ENCODE measurements around the gene FNDC3B. TPM values are rescaled to one million over a fixed set of nuclear protein-coding genes. Genes with fewer than 3 reads are reported as not detected.

FNDC3B gene
- total RNA-seq, 1 donor from 2014 or later = 29.5 TPM

GRCh38 chr3:172139528-172140276 lies 100.3 kb downstream of the FNDC3B start:
- no peak for DNase-seq (ENCODE audit: low spot score)
- Histone ChIP-seq H3K9me3 (ENCODE audit: low read depth) (no peaks in the 10 kb centered on the region), H3K4me2 (no peak overlapping the region), H3K4me1 (peaks cover 57% of the 10 kb centered on the region), H3K36me3 (no peaks in the 10 kb centered on the region), H3K27ac (no peak overlapping the region), H2AFZ (replicated peaks) (no peak overlapping the region), H3F3A (ENCODE audit: low read depth) (peaks cover 7% of the 10 kb centered on the region), H4K20me1 (ENCODE audit: low read depth) (peaks cover 47% of the 10 kb centered on the region), H3K79me2 (ENCODE audit: low read depth) (peaks cover 54% of the 10 kb centered on the region), H3K4me3 (no peak overlapping the region), H3K27me3 (no peaks in the 10 kb centered on the region), H3K9ac (no peak overlapping the region)
- peaks cover 22% of the 10 kb centered on the region for H3K36me3 Mint-ChIP-seq
- H3K4me3 Mint-ChIP-seq = no peak overlapping the region
- H3K27ac Mint-ChIP-seq = no peak overlapping the region
- peaks cover 2% of the 10 kb centered on the region for H3K27me3 Mint-ChIP-seq (ENCODE audit: insufficient read depth, low read depth)
- peaks cover 18% of the 10 kb centered on the region for H3K9me3 Mint-ChIP-seq
- TF ChIP-seq EZH2phosphoT487 (IDR thresholded peaks at IDR 0.05) = no peak
- no peak for TF ChIP-seq CTCF (IDR thresholded peaks at IDR 0.05)
- TF ChIP-seq EZH2 (IDR thresholded peaks at IDR 0.05) = no peak
- H3K4me1 Mint-ChIP-seq = peaks cover 76% of the 10 kb centered on the region

GRCh38 chr3:172140499-172141391 lies 101.4 kb downstream of the FNDC3B start:
- Mint-ChIP-seq H3K27ac (no peak overlapping the region), H3K36me3 (peaks cover 27% of the 10 kb centered on the region), H3K9me3 (peaks cover 25% of the 10 kb centered on the region), H3K4me1 (peaks cover 69% of the 10 kb centered on the region), H3K27me3 (ENCODE audit: insufficient read depth, low read depth) (no peaks in the 10 kb centered on the region), H3K4me3 (no peak overlapping the region)
- no peak overlapping the region for H3K27ac ChIP-seq
- H3F3A ChIP-seq (ENCODE audit: low read depth) = peaks cover 6% of the 10 kb centered on the region
- no peaks in the 10 kb centered on the region for H3K27me3 ChIP-seq
- peaks cover 56% of the 10 kb centered on the region for H3K4me1 ChIP-seq
- peaks cover 47% of the 10 kb centered on the region for H4K20me1 ChIP-seq (ENCODE audit: low read depth)
- DNase-seq (ENCODE audit: low spot score) = no peak
- TF ChIP-seq EZH2 (IDR thresholded peaks at IDR 0.05) (no peak), CTCF (IDR thresholded peaks at IDR 0.05) (no peak), EZH2phosphoT487 (IDR thresholded peaks at IDR 0.05) (no peak)
- H3K79me2 ChIP-seq (ENCODE audit: low read depth) = peaks cover 55% of the 10 kb centered on the region
- H2AFZ ChIP-seq (replicated peaks) = no peak overlapping the region
- H3K4me2 ChIP-seq = no peak overlapping the region
- H3K9ac ChIP-seq = no peak overlapping the region
- no peaks in the 10 kb centered on the region for H3K9me3 ChIP-seq (ENCODE audit: low read depth)
- H3K36me3 ChIP-seq = no peaks in the 10 kb centered on the region
- H3K4me3 ChIP-seq = no peak overlapping the region

- Histone ChIP-seq H3K9me3 (ENCODE audit: low read depth) (no peaks in the 10 kb centered on the region), H3K4me3 (no peak overlapping the region), H3K79me2 (ENCODE audit: low read depth) (peaks cover 55% of the 10 kb centered on the region), H4K20me1 (ENCODE audit: low read depth) (peaks cover 47% of the 10 kb centered on the region), H2AFZ (replicated peaks) (no peak overlapping the region), H3K36me3 (no peaks in the 10 kb centered on the region), H3F3A (ENCODE audit: low read depth) (no peaks in the 10 kb centered on the region), H3K27me3 (no peaks in the 10 kb centered on the region), H3K4me1 (peaks cover 50% of the 10 kb centered on the region), H3K4me2 (peak overlapping the region; percentile 6), H3K27ac (no peak overlapping the region), H3K9ac (no peak overlapping the region)
- H3K27me3 Mint-ChIP-seq (ENCODE audit: insufficient read depth, low read depth) = no peaks in the 10 kb centered on the region
- no peak for TF ChIP-seq EZH2phosphoT487 (IDR thresholded peaks at IDR 0.05)
- no peak for TF ChIP-seq CTCF (IDR thresholded peaks at IDR 0.05)
- no peak overlapping the region for H3K27ac Mint-ChIP-seq
- H3K4me1 Mint-ChIP-seq = peaks cover 61% of the 10 kb centered on the region
- H3K36me3 Mint-ChIP-seq = peaks cover 25% of the 10 kb centered on the region
- no peak for DNase-seq (ENCODE audit: low spot score)
- peaks cover 28% of the 10 kb centered on the region for H3K9me3 Mint-ChIP-seq
- no peak overlapping the region for H3K4me3 Mint-ChIP-seq
These were observed 102.9 kb downstream of the FNDC3B start for GRCh38 chr3:172142051-172142863.

Measured in neural progenitor cell (in vitro differentiated cells).